Upper lobe of left lung (tissue), 4 donors: ENCODE measurements around the gene MPRIP.
"Not testable (repeated sequence)": the region's sequence is repeated elsewhere in the genome, so short reads cannot be mapped to it uniquely, and the experiment has no call there.

Experiments used
- EP300 ChIP-seq, 4 donors: sonication (generic); formaldehyde crosslinking; IDR thresholded peaks; one replicate each; pipeline ENCODE4 v1.5.1; 2017; ENCODE audit warnings: antibody characterized with exemption in 4 of 4, control low read depth in 2 of 4
- POLR2A ChIP-seq, 4 donors: fragments of 450-650 bp; IDR thresholded peaks; one replicate each; pipeline ENCODE4 v1.5.1; 2016 to 2017; ENCODE audit warnings: antibody characterized with exemption in 4 of 4, mild to moderate bottlenecking in 2 of 4
- POLR2AphosphoS5 ChIP-seq, 2 donors: sonication (generic); formaldehyde crosslinking; IDR thresholded peaks; one replicate each; pipeline ENCODE4 v1.5.1; 2017; ENCODE audit warnings: antibody characterized with exemption in 2 of 2
- TF ChIP-seq, protein P1 (sequence below), 6 experiments: fragments of 450-650 bp in 4 of 6; fragments of 200-600 bp in 2 of 6; sonication (generic) in 2 of 6; IDR thresholded peaks; one replicate each; pipeline ENCODE4 v1.5.1; 2016 to 2019; ENCODE audit warnings: antibody characterized with exemption in 6 of 6

DNA sequence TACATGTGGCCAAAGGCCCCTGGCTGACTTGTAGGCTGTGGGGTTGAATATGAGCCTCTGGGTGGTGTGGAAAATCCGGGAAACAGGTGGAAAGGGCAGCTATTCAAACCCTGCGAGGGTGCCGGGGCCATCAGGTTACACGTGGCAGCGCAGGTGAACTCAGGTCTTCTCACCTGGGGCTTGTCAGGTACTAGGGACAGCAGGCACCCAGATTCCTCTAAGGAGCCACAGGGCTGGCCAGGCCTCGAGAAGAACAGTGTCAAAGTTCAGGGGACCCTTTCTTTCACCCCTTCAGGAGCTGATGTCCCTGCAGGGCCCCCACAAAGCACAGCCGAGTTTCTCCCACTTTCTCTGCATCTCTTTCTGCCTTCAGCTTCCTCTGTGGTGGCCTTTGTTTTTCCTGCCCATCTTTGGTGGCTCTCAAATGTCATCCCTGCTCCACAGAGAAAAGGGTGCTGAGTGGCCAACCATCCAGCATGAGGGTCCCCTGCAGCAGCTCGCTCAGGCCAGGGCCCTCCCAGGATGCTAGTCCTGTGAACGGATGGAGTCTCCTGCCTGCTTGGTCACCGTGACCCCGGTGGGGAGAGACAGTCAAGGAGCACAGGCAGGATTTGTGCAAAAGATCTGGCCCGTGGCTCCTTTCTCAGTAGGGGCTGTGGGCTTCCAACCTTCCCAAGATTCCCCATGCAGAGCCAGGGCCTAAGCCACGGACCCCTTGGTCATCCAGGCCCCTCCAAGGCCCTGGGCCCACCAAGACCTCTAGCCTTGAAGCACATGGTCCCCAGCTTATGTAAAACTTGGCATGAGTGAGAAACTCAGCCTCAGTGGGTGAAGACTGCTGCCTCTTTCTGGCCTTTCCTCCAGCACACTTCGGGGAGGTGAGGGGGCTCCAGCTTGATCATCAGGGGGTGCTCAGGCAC is 28.2 kb upstream of the MPRIP start:
- TF ChIP-seq, protein P1, sequence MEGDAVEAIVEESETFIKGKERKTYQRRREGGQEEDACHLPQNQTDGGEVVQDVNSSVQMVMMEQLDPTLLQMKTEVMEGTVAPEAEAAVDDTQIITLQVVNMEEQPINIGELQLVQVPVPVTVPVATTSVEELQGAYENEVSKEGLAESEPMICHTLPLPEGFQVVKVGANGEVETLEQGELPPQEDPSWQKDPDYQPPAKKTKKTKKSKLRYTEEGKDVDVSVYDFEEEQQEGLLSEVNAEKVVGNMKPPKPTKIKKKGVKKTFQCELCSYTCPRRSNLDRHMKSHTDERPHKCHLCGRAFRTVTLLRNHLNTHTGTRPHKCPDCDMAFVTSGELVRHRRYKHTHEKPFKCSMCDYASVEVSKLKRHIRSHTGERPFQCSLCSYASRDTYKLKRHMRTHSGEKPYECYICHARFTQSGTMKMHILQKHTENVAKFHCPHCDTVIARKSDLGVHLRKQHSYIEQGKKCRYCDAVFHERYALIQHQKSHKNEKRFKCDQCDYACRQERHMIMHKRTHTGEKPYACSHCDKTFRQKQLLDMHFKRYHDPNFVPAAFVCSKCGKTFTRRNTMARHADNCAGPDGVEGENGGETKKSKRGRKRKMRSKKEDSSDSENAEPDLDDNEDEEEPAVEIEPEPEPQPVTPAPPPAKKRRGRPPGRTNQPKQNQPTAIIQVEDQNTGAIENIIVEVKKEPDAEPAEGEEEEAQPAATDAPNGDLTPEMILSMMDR (IDR thresholded peaks at IDR 0.05), result not testable (repeated sequence)
- not testable (repeated sequence) for TF ChIP-seq POLR2AphosphoS5, EP300, POLR2A (IDR thresholded peaks at IDR 0.05)
